Femur (tissue), 1 donor: ENCODE data around the gene STARD9.
"Not testable (repeated sequence)": the region's sequence is repeated elsewhere in the genome, so short reads cannot be mapped to it uniquely, and the experiment has no call there.

Experiments used
- DNase-seq: peaks from one replicate; pipeline ENCODE4 v3.0.0-alpha.2; 2017

The STARD9 gene

DNA sequence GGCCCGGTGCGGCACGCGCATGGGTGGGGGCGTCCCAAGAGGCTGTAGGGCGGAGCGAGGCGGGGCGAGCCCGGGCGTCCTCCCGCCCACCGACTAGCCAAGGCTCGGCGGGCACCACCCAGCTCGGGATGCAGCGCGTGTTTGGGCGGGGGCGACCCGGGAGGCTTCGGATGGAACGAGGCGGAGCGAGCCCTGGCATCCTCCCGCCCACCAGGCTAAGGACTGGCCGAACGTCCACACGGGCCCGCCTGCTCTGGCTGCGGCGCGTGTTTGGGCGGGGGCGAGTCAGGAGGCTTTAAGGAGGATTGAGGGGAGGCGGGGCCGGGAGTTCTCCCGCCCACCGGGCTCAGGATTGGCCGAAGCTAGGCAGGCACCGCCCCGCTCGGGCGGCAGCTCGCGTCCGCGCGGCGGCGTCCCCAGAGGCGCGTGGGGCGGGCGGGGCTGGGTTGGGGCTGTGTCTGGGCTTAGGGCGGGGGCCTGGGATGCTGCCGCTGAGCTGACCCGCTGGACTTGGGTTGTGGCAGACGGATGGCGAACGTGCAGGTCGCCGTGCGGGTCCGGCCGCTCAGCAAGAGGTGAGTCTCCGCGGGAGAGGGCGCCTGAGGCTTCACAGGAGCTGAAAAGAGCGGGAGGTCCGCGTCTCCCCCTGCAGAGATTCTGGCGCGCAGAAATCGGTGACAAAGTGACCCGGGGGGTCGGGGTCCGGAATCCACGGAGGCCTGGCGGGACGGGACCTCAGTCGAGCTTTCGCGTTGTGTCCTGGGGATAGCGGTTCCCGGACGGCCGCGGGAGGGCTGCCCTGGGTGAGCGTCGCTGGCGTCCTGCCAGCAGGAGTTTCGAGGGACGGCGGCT is at the start of gene STARD9:
STARD9 (plus strand) TSS at position 419 of the 852 bp plus-strand sequence; CDS start at position 529, 110 bp downstream.
- DNase-seq, result peak; percentile 99

DNA sequence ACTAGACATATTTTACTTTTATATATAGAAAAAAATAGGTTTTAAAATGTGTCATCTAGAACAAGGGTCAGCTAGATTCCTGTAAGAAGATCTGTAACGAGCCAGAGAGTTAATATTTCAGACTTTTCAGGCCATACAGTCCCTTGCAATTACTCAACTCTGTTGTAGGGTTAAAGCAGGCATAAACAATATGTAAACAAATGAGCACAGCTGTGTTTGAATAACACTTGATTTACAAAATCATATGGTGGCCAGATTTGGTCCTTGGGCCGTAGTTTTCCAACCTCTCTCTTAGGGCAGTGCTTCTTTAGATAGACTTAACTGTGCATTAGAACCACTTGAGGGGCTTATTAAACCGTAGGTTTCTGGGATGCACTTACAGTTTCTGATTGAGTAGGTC is 46.4 kb upstream of the STARD9 start:
- no peak for DNase-seq

- no peak for DNase-seq
These were observed 42.2 kb upstream of the STARD9 start for GRCh38 chr15:42533246-42533645.

GRCh38 chr15:42544853-42545629 is 30.4 kb upstream of the STARD9 start:
- no peak for DNase-seq

DNA sequence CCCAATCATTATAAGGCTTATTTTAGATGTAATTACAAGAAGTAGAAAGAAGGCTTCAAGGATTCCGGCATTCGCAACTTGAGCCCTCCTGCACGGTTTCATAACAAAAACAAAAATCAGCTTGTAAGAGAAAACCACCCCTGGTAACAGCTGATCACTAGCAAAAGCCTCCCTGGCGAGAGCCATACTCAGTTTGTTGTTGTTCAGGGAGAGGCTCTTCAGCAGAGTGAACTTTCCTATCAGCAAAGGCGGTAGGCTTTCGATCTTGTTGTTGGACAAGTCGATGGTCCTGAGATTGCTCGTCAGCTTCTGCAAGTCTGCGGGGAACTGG is 27.5 kb upstream of the STARD9 start:
- no peak for DNase-seq

GRCh38 chr15:42548249-42549031 is 27.0 kb upstream of the STARD9 start, which contains the start of the genes HAUS2 and LRRC57:
Gene HAUS2, plus strand, starts transcription at chr15:42548838. Its CDS starts 35 bp downstream, at chr15:42548873.
Gene LRRC57, minus strand, starts transcription at chr15:42548793. Its CDS starts 359 bp downstream, at chr15:42548434.
- DNase-seq, result peak; percentile 92

DNA sequence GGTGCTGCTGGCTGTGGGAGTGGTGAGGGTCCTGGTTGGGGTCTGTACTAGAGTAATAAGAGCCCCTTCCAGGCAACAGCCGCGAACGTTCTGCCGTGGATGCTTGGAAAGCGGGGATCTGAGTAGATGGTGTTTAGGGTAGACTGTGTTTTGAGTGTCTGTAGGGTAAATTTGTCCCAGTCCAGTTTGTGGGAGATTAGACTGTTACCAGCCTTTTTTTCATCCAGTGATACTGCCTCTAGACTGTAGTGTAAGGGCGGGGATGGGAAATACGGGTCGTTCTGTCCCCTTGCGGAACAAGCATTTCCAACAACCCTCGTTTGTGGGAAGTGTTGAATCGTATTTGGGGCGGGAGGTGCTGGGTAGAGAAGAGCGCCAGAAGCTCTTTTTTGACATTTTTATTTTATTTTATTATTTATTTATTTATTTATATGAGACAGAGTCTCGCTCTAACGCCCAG is 26.3 kb upstream of the STARD9 start:
- no peak for DNase-seq

DNA sequence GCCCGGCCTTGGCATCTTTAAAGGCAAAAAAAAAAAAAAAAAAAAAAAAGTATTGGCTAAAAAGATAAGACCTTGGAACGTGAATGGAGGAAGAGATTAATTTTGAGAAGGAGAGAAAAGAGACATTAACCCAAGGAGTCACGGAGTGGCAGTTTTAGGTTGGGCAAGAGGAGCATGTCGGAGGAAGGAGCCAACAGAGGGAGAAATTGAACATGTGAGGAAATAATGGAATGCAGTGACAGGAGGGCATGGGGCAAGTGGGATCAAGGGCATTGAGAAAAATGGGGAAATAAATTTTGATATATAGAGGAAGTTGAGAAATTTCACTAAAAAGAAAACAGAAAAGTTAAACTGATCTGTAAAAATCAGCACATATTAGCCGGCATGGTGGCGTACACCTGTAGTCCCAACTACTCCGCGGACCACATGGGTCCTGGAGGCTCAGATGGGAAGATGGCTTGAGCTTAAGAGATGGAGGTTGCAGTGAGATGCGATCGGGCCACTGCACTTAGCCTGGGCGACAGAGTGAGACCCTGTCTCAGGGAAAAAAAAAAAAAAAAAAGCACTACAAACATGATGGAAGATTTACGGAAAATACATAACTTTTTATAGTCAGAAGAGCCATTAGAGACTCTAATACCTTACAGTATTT is 25.5 kb upstream of the STARD9 start:
- no peak for DNase-seq

DNA sequence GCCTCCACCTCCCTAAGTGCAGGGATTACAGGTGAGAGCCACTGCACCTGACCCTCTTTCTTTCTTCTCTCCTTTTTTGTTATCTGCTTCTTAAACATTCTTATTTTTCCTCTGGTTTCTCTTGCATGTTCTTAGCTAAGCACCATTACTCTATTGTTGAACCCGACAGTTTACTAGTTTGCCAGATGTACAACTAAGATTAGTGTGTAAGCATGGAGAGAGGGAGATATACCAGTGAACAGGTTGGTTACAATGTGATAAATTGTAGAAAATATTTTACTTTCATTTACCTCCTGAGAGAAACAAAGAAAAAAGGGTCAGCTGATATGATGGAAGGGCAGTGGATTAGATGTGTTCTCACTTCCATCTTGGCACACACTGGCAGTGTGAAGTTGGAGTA is 21.9 kb upstream of the STARD9 start:
- no peak for DNase-seq

DNA sequence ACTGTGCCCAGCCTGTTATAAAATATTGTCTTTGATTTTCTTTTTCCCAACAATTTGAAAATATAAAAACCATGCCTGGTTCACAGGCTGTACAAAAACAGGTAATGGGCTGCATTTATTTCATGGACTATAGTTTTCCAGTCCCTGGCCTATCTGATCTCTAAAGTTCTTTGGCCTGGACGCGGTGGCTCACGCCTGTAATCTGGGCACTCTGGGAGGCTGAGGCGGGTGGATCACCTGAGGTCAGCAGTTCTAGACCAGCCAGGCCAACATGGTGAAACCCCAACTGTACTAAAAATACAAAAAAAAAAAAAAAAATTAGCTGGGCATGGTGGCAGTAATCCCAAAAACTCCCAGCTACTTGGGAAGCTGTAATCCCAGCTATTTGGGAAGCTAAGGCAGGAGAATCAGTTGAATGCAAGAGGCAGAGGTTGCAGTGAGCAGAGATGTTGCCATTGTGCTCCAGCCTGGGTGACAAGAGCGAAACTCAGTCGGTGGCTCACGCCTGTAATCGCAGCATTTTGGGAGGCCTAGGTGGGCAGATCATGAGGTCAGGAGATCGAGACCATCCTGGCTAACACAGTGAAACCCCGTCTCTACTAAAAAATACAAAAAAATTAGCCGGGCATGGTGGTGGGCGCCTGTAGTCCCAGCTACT is 18.7 kb upstream of the STARD9 start:
- not testable (repeated sequence) for DNase-seq

DNA sequence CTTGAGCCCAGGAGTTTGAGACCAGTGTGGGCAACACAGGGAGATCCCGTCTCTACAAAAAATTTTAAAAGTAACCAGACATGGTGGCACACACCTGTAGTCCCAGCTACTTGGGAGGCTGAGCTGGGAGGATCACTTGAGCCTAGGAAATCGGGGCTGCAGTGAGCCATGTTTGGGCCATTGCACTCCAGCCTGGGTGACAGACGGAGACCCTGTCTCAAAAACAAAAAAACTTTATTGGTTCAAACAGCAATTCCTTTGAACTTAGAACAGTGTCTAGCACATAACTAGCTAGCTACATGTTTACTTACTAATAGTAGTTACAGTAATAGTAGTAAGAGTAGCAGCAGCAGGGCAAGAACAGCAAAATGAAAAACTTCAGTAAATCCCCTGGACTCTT is 16.7 kb upstream of the STARD9 start:
- DNase-seq, result no peak

- DNase-seq, result no peak
These were observed 711 bp downstream of the STARD9 start for GRCh38 chr15:42576040-42576594.

GRCh38 chr15:42576776-42577175 is 1.4 kb downstream of the STARD9 start:
- DNase-seq, result no peak

GRCh38 chr15:42577514-42578031 is 2.2 kb downstream of the STARD9 start:
- DNase-seq, result no peak

DNA sequence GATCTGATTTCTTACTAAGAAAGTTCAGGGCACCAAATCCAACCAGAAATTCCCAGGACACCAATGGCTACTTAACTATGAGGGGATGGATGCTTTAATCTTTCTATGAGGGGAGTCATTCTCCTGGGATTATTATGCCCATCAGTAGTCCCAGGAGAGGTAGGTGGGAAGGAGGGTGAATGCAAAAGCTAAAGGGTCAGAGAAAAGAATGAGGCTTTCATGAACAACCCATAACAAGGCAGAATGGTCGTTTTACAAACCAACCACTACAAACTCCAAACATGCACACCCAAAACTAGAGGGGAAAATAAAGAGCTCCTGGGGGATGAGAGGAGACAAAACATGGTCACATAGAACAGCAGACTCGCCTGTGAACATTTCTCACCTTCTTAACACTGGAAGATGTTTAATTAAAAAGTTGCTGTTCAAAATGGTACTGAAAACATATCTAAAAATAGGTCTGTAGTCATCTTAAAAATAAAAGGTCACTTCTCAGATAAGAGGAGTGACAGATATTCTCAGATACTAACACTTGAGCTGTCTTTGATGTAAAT is 3.7 kb downstream of the STARD9 start:
- no peak for DNase-seq

- peak; percentile 92 for DNase-seq
These were observed 5.9 kb downstream of the STARD9 start for GRCh38 chr15:42581272-42581730.

- DNase-seq, result no peak
These were observed 7.4 kb downstream of the STARD9 start for GRCh38 chr15:42582569-42583375.

DNA sequence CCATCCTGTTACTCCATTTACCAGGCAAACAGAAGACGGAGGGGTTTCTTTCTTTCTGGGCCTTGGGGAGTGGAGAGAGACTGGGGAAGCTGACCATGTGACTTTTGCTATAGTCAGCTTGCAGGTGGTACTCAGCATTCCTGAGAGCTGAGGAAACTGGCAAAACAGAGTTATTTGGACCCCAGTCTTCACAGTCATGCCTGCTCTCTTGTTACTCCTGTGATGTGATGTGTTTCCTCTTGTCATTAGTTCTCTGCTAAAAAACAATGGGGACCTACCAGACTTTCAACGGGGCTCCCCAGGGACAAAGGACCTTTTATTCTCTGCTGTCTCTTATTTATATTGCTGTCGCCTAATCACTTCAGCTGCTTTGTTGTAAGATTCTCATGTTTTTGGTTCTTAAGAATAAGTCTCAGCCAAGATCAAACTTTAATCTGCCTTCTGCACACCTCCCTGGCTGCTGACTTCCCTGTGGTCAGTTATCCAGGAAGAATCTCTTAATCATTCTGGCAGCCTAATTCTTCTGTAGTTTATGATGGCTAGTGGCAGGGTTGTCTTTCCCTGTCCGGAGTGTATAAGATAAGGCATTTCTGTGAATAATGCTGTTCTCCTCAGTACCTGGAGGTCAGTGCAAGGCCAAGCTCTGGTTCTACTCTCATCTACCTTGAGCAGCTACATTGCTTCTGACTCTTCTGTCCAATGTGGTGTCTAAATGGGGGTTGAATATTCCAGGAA is 8.8 kb downstream of the STARD9 start:
- DNase-seq, result no peak

GRCh38 chr15:42590619-42591237 is 15.3 kb downstream of the STARD9 start:
- no peak for DNase-seq
